Measurements from ENCODE around the gene MVB12B. TPM values are rescaled to one million over a fixed set of nuclear protein-coding genes. Genes with fewer than 3 reads are reported as not detected.
A peak's percentile ranks its signal among the peaks of the same experiment; 100 is the strongest.

Gene MVB12B
- total and polyA plus RNA-seq, 2 donors (not counting 1 experiment from before 2014, with no cell fraction given): 2.5 to 2.6 TPM

DNA sequence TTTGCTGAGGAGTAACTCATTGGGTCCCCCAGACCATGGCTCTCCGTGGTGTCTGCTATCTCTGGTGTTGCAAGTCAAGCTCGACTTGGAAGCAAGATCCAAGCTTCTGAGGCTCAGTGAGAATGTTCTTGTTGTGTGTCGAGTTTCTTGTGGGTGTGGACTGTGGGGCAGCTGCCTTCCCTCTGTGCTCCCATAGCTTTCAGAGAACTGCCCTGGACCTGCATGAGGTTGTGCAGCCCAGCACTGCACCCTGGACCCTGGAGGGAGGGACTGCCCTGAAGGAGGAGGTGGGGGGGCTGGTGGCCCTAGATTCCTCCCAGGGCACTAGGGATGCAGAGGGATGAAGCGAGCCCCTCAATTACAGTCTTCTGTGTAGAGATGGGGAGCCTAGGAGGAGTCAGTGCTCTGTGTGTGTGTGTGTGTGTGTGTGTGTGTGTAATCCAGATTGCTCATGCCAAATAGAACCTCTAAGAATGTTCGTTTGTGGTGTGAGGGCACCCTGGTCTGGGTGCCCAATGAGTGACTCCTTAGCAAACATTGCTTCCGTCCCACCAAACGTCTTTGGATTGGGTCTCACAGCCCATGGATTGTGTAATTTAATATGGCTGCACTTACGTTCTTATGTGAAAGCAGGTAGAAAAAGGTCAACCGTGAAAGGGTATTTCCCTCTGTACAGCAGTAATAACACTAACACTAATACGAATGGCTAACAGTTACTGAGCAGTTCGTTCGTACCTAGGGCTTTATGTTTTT lies 143.8 kb downstream of the MVB12B start:
- H3K79me2 ChIP-seq (ENCODE audit: control insufficient read depth, insufficient read depth, low read length): no peaks in the 10 kb centered on the region
- peaks cover 7% of the 10 kb centered on the region for H3K4me1 ChIP-seq (ENCODE audit: control insufficient read depth, extremely low read depth, insufficient read depth, low read length)
- H3K4me2 ChIP-seq (ENCODE audit: extremely low read depth, insufficient read depth, low read length): no peak overlapping the region
- no peak overlapping the region for H2AFZ ChIP-seq (ENCODE audit: low read length)
- no peak overlapping the region for H3K4me3 ChIP-seq (replicated peaks in 1 of 4; ENCODE audit: control extremely low read depth in 1 of 4, insufficient read depth in 1 of 4, low read depth in 3 of 4, low read length in 4 of 4)
- H3K9me3 ChIP-seq (ENCODE audit: control insufficient read depth, insufficient read depth, low read depth, low read length): no peaks in the 10 kb centered on the region
- no peak for DNase-seq (ENCODE audit: low read depth in 2 of 2)
- H3K9ac ChIP-seq (ENCODE audit: insufficient read depth, low read length): no peak overlapping the region
- H3K27me3 ChIP-seq (ENCODE audit: control insufficient read depth, insufficient read depth, low read length): no peaks in the 10 kb centered on the region
- TF ChIP-seq, protein P1, sequence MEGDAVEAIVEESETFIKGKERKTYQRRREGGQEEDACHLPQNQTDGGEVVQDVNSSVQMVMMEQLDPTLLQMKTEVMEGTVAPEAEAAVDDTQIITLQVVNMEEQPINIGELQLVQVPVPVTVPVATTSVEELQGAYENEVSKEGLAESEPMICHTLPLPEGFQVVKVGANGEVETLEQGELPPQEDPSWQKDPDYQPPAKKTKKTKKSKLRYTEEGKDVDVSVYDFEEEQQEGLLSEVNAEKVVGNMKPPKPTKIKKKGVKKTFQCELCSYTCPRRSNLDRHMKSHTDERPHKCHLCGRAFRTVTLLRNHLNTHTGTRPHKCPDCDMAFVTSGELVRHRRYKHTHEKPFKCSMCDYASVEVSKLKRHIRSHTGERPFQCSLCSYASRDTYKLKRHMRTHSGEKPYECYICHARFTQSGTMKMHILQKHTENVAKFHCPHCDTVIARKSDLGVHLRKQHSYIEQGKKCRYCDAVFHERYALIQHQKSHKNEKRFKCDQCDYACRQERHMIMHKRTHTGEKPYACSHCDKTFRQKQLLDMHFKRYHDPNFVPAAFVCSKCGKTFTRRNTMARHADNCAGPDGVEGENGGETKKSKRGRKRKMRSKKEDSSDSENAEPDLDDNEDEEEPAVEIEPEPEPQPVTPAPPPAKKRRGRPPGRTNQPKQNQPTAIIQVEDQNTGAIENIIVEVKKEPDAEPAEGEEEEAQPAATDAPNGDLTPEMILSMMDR (conservative IDR thresholded peaks at IDR 0.05 in 1 of 2, IDR thresholded peaks at IDR 0.05 in 1 of 2; ENCODE audit: low read depth in 1 of 2, low read length in 2 of 2): no peak
- TF ChIP-seq EZH2 (IDR thresholded peaks at IDR 0.05; ENCODE audit: low read length, missing control alignments): no peak
- H3K36me3 ChIP-seq (ENCODE audit: control insufficient read depth, insufficient read depth, low read length): no peaks in the 10 kb centered on the region
- no peak overlapping the region for H3K27ac ChIP-seq (ENCODE audit: insufficient read depth, low read length)
- H4K20me1 ChIP-seq (ENCODE audit: control insufficient read depth, extremely low read depth, insufficient read depth, low read length): no peaks in the 10 kb centered on the region

DNA sequence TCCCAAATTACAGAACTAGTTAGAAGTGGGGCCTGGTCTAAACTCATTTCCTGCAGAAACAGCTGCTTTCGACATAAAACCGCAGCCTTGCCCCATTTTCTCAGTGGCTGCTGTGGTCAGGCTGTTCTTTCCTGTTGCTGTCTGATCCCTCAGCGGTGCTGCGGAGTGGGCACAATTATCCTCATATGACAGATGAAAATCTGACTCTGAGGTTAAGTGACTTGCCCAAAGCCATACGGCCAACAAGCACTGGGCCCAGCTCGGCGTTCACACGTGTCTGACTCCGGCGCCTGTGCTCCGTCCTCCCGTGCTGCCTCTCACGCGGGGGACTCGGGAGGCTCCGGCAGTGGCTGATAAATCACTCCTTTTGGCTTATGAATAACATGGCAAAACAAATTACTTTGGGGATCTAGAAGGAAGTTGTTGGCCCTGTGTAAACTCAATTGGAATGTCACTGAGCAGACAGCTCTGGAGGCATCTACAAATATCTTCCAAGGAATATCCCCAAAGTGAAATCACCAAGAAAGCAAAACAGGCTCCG lies 144.5 kb downstream of the MVB12B start:
- TF ChIP-seq EZH2 (IDR thresholded peaks at IDR 0.05; ENCODE audit: low read length, missing control alignments): no peak
- TF ChIP-seq, protein P1 (conservative IDR thresholded peaks at IDR 0.05 in 1 of 2, IDR thresholded peaks at IDR 0.05 in 1 of 2; ENCODE audit: low read depth in 1 of 2, low read length in 2 of 2): no peak
- no peak overlapping the region for H3K4me3 ChIP-seq (replicated peaks in 1 of 4; ENCODE audit: control extremely low read depth in 1 of 4, insufficient read depth in 1 of 4, low read depth in 3 of 4, low read length in 4 of 4)
- no peaks in the 10 kb centered on the region for H4K20me1 ChIP-seq (ENCODE audit: control insufficient read depth, extremely low read depth, insufficient read depth, low read length)
- H3K4me1 ChIP-seq (ENCODE audit: control insufficient read depth, extremely low read depth, insufficient read depth, low read length): peaks cover 7% of the 10 kb centered on the region
- H3K9me3 ChIP-seq (ENCODE audit: control insufficient read depth, insufficient read depth, low read depth, low read length): no peaks in the 10 kb centered on the region
- no peak overlapping the region for H3K9ac ChIP-seq (ENCODE audit: insufficient read depth, low read length)
- no peaks in the 10 kb centered on the region for H3K27me3 ChIP-seq (ENCODE audit: control insufficient read depth, insufficient read depth, low read length)
- H3K4me2 ChIP-seq (ENCODE audit: extremely low read depth, insufficient read depth, low read length): no peak overlapping the region
- no peak overlapping the region for H2AFZ ChIP-seq (ENCODE audit: low read length)
- peak; percentile 58 to 60 for DNase-seq (ENCODE audit: low read depth in 2 of 2)
- H3K27ac ChIP-seq (ENCODE audit: insufficient read depth, low read length): no peak overlapping the region
- H3K36me3 ChIP-seq (ENCODE audit: control insufficient read depth, insufficient read depth, low read length): no peaks in the 10 kb centered on the region
- no peaks in the 10 kb centered on the region for H3K79me2 ChIP-seq (ENCODE audit: control insufficient read depth, insufficient read depth, low read length)

DNA sequence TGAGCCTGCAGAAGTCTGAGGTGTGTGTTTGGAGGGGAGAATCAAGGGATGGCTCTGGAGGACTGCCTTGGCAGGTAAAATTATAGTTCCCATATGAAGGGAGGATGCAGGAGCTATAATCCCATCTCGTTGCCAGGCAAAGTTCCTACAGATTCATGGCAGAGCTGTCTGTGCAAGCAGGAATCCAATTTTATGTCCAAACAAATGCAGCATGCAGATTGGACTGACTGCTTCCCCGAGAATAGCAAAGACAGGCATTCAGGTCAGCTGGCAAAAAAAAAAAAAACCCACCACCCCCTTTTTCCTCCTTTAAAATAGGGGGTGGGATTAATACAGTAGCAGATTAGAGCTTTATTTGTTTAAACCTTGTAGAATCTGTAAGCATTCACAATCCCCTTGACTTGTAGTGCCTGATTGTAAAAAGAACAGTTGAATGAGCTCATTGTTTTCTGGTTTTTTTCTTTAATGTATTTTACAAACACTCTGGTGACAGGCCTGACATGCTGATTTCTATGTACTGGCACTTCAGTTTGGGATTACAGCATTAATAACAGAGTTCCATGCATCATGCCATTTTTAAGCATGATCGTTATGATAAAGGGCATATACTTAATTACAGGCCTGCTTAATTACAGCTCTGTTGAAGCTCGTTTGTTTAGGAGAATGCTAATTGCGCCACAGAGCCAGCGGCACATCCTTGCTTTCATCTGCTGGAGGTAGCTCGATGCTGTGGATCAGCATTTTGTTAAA lies 145.7 kb downstream of the MVB12B start:
- Histone ChIP-seq H3K36me3 (ENCODE audit: control insufficient read depth, insufficient read depth, low read length) (no peaks in the 10 kb centered on the region), H3K79me2 (ENCODE audit: control insufficient read depth, insufficient read depth, low read length) (no peaks in the 10 kb centered on the region), H2AFZ (ENCODE audit: low read length) (no peak overlapping the region), H3K4me1 (ENCODE audit: control insufficient read depth, extremely low read depth, insufficient read depth, low read length) (peaks cover 7% of the 10 kb centered on the region), H3K9ac (ENCODE audit: insufficient read depth, low read length) (no peak overlapping the region), H3K4me2 (ENCODE audit: extremely low read depth, insufficient read depth, low read length) (no peak overlapping the region), H3K4me3 (replicated peaks in 1 of 4; ENCODE audit: control extremely low read depth in 1 of 4, insufficient read depth in 1 of 4, low read depth in 3 of 4, low read length in 4 of 4) (no peak overlapping the region), H3K27me3 (ENCODE audit: control insufficient read depth, insufficient read depth, low read length) (no peaks in the 10 kb centered on the region), H3K9me3 (ENCODE audit: control insufficient read depth, insufficient read depth, low read depth, low read length) (no peaks in the 10 kb centered on the region), H4K20me1 (ENCODE audit: control insufficient read depth, extremely low read depth, insufficient read depth, low read length) (no peaks in the 10 kb centered on the region), H3K27ac (ENCODE audit: insufficient read depth, low read length) (no peak overlapping the region)
- DNase-seq (ENCODE audit: low read depth in 2 of 2): no peak
- TF ChIP-seq, protein P1 (conservative IDR thresholded peaks at IDR 0.05 in 1 of 2, IDR thresholded peaks at IDR 0.05 in 1 of 2; ENCODE audit: low read depth in 1 of 2, low read length in 2 of 2): no peak
- TF ChIP-seq EZH2 (IDR thresholded peaks at IDR 0.05; ENCODE audit: low read length, missing control alignments): no peak

All from fibroblast of lung (primary cell).